Neutrophil (primary cell): ENCODE results near the gene CIB4.

Experiments
- H3K27ac ChIP-seq: fragments of 200-600 bp; sonication (generic); 2 replicates; pipeline ENCODE4 v1.5.1; 2016; ENCODE audit warnings: mild to moderate bottlenecking, moderate library complexity
- H3K27me3 ChIP-seq: fragments of 200-600 bp; sonication (generic); 2 replicates; pipeline ENCODE4 v1.6.0; 2016; ENCODE audit warnings: mild to moderate bottlenecking
- H3K36me3 ChIP-seq: fragments of 200-600 bp; sonication (generic); 2 replicates; pipeline ENCODE4 v1.5.1; 2017
- H3K4me1 ChIP-seq, 2 experiments: fragments of 200-600 bp in 1 of 2; sonication (generic) in 1 of 2; 1 replicate in 1 of 2; 2 replicates in 1 of 2; pipeline versions ENCODE4 v1.5.1 to v1.6.1; 2013 to 2016; ENCODE audit warnings: low read depth in 1 of 2, low read length in 1 of 2, mild to moderate bottlenecking in 1 of 2, moderate library complexity in 1 of 2; ENCODE audit not compliant: control insufficient read depth in 1 of 2, insufficient read depth in 1 of 2
- H3K4me3 ChIP-seq, 2 experiments: fragments of 200-600 bp in 1 of 2; sonication (generic) in 1 of 2; 1 replicate in 1 of 2; 2 replicates in 1 of 2; pipeline ENCODE4 v1.5.1; 2013 to 2016; ENCODE audit warnings: low read depth in 1 of 2, low read length in 1 of 2, mild to moderate bottlenecking in 1 of 2, moderate library complexity in 1 of 2
- H3K9me3 ChIP-seq: fragments of 200-600 bp; sonication (generic); 2 replicates; pipeline ENCODE4 v1.5.1; 2016
- CTCF ChIP-seq: fragments of 200-600 bp; sonication (generic); IDR thresholded peaks from 2 replicates; pipeline ENCODE4 v1.5.1; 2016; ENCODE audit warnings: antibody characterized with exemption

The CIB4 gene

GRCh38 chr2:26575836-26576564 is 65.2 kb downstream of the CIB4 start:
- TF ChIP-seq CTCF: no peak
- H3K4me3 ChIP-seq: no peak overlapping the region
- no peaks in the 10 kb centered on the region for H3K4me1 ChIP-seq
- peaks cover 57% of the 10 kb centered on the region for H3K27me3 ChIP-seq
- no peak overlapping the region for H3K27ac ChIP-seq
- no peaks in the 10 kb centered on the region for H3K36me3 ChIP-seq
- H3K9me3 ChIP-seq: no peaks in the 10 kb centered on the region

- Histone ChIP-seq H3K4me1 (no peaks in the 10 kb centered on the region), H3K36me3 (no peaks in the 10 kb centered on the region), H3K4me3 (no peak overlapping the region), H3K27me3 (peaks cover 61% of the 10 kb centered on the region), H3K9me3 (no peaks in the 10 kb centered on the region), H3K27ac (no peak overlapping the region)
- TF ChIP-seq CTCF: no peak
Observed at GRCh38 chr2:26574900-26575560, 66.1 kb downstream of the CIB4 start.

- Histone ChIP-seq H3K4me1 (no peaks in the 10 kb centered on the region), H3K36me3 (no peaks in the 10 kb centered on the region), H3K27ac (no peak overlapping the region), H3K27me3 (peaks cover 56% of the 10 kb centered on the region), H3K9me3 (no peaks in the 10 kb centered on the region), H3K4me3 (no peak overlapping the region)
- TF ChIP-seq CTCF: no peak
Observed at GRCh38 chr2:26574066-26574899, 66.9 kb downstream of the CIB4 start.

- TF ChIP-seq CTCF: no peak
- peaks cover 54% of the 10 kb centered on the region for H3K27me3 ChIP-seq
Observed at GRCh38 chr2:26573241-26573925, 67.8 kb downstream of the CIB4 start.

GRCh38 chr2:26572591-26572990 is 68.6 kb downstream of the CIB4 start:
- no peaks in the 10 kb centered on the region for H3K9me3 ChIP-seq
- H3K4me3 ChIP-seq: no peak overlapping the region
- H3K4me1 ChIP-seq: no peaks in the 10 kb centered on the region
- no peak for TF ChIP-seq CTCF
- H3K36me3 ChIP-seq: no peaks in the 10 kb centered on the region
- H3K27me3 ChIP-seq: peaks cover 52% of the 10 kb centered on the region
- H3K27ac ChIP-seq: no peak overlapping the region

More at GRCh38 chr2:26573241-26573925, 67.8 kb downstream of the CIB4 start:
- Histone ChIP-seq H3K4me1 (no peaks in the 10 kb centered on the region), H3K27ac (no peak overlapping the region), H3K9me3 (no peaks in the 10 kb centered on the region), H3K36me3 (no peaks in the 10 kb centered on the region), H3K4me3 (no peak overlapping the region)
